GM12872 (cell line): Measurements from ENCODE around the gene SEC11C.

Experiments
- CTCF ChIP-seq: IDR thresholded peaks from 3 replicates; pipeline ENCODE4 v1.5.1; 2011; ENCODE audit warnings: low read depth, mild to moderate bottlenecking, low read length, moderate library complexity; ENCODE audit not compliant: insufficient read depth

SEC11C gene

GRCh38 chr18:59140302-59140885 lies 710 bp downstream of the SEC11C start:
- TF ChIP-seq CTCF, result no peak

- no peak for TF ChIP-seq CTCF
Observed at GRCh38 chr18:59141294-59142068, 1.8 kb downstream of the SEC11C start.

GRCh38 chr18:59142274-59142673 lies 2.6 kb downstream of the SEC11C start:
- no peak for TF ChIP-seq CTCF

GRCh38 chr18:59143441-59143840 lies 3.8 kb downstream of the SEC11C start:
- no peak for TF ChIP-seq CTCF

GRCh38 chr18:59144483-59144882 lies 4.8 kb downstream of the SEC11C start:
- TF ChIP-seq CTCF, result no peak

GRCh38 chr18:59145055-59145454 lies 5.4 kb downstream of the SEC11C start:
- TF ChIP-seq CTCF, result no peak

- TF ChIP-seq CTCF, result no peak
Observed at GRCh38 chr18:59148192-59148591, 8.5 kb downstream of the SEC11C start.
